ENCODE results near the gene IRAK1.

GRCh38 chrX:154020536-154021115, 924 bp upstream of the IRAK1 start:
- TF ChIP-seq POLR2A (IDR thresholded peaks at IDR 0.05; ENCODE audit: borderline replicate concordance, extremely low read depth, insufficient read depth, insufficient read length) (no peak), ZFX (IDR thresholded peaks at IDR 0.05) (no peak), CTCF (IDR thresholded peaks at IDR 0.05 in 2 of 3, conservative IDR thresholded peaks at IDR 0.05 in 1 of 3; ENCODE audit: borderline replicate concordance in 1 of 3, insufficient read depth in 1 of 3, low read depth in 2 of 3, low read length in 2 of 3) (no peak), EZH2 (IDR thresholded peaks at IDR 0.05) (no peak), ELF1 (IDR thresholded peaks at IDR 0.05; ENCODE audit: borderline replicate concordance, low read depth) (no peak), SIN3A (IDR thresholded peaks at IDR 0.05; ENCODE audit: low read depth) (no peak), EZH2phosphoT487 (IDR thresholded peaks at IDR 0.05; ENCODE audit: borderline replicate concordance) (no peak), JUND (IDR thresholded peaks at IDR 0.05) (no peak), CBX3 (IDR thresholded peaks at IDR 0.05; ENCODE audit: low read depth) (no peak)
